Measurements from ENCODE around the gene DNAI1. TPM values are rescaled to one million over a fixed set of nuclear protein-coding genes. Genes with fewer than 3 reads are reported as not detected.

DNAI1 gene
- total and polyA plus RNA-seq, 2 of the 4 experiments (the other 2 are of a cell fraction): not detected

DNA sequence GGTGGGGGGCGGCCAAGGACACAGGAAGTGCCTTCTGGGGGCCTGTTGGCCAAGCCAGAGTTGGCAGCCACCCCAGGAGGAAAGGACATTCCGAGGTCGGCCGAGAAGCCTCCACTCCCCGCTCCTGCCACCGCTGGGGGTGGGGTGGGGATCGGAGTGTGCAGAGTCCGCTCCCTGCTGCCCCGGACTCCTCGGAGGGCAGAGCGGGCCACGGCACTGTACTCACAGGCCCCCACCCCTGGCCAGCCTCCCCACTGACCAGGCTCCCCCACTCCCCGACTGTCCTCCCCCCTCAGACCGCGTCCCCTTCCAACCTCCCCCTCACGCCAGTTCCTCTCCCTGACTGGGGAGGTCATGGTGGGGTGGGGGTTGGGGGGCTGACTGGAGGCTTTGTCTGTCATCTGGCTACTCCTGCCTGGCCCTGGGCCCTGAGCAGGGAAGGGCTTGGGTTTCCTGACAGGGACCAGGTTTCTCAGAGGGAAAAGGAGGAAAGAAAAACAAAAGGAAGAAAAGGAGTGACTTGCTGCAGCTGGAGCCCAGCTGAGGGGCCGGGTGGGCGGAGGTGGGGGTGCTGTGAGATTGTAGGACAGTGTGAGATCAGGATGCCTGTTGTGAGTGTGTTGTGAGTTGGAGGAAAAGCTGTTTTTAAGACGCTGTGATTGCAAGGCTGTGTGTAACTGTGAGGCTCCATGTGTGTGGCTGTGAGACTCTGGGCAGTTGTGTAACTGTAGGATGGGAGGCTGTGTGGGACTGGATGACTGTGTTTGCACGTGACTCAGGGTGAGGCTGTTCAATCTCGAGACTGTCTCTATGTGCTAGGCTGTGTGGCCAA lies 101.2 kb downstream of the DNAI1 start:
- Histone ChIP-seq H2BK120ac (ENCODE audit: low read depth, low read length) (no peak overlapping the region), H4K91ac (ENCODE audit: insufficient read depth, low read depth, low read length) (no peak overlapping the region), H3K9me1 (ENCODE audit: insufficient read depth, low read length) (no peaks in the 10 kb centered on the region), H2AK5ac (ENCODE audit: low read depth, low read length) (no peak overlapping the region), H2BK5ac (ENCODE audit: low read depth, low read length, poor library complexity, severe bottlenecking) (no peak overlapping the region), H3K23ac (ENCODE audit: low read depth, low read length) (no peak overlapping the region), H3K36me3 (ENCODE audit: control insufficient read depth, insufficient read depth, low read length) (no peaks in the 10 kb centered on the region), H2AFZ (replicated peaks; ENCODE audit: low read length, poor library complexity) (peak overlapping the region; percentile 64), H4K20me1 (ENCODE audit: insufficient read depth, low read length) (no peaks in the 10 kb centered on the region), H2BK20ac (ENCODE audit: low read depth, low read length) (no peak overlapping the region), H4K8ac (ENCODE audit: low read depth in 2 of 2, low read length in 2 of 2) (no peak overlapping the region), H2BK15ac (ENCODE audit: low read depth, low read length) (no peak overlapping the region), H3K14ac (replicated peaks; ENCODE audit: low read depth, low read length) (no peak overlapping the region), H3K9ac (ENCODE audit: low read depth, low read length) (no peak overlapping the region), H3K4ac (ENCODE audit: low read depth, low read length) (no peak overlapping the region), H3K18ac (ENCODE audit: low read depth, low read length) (no peak overlapping the region; the same call in 1 of the 2 replicates), H3K4me2 (ENCODE audit: low read depth, low read length) (peak overlapping the region; percentile 78; the same call in 1 of the 2 replicates), H3K79me1 (ENCODE audit: low read depth in 1 of 2, low read length in 2 of 2) (no peaks in the 10 kb centered on the region), H3K4me1 (ENCODE audit: control insufficient read depth, insufficient read depth, low read length) (peaks cover 9% of the 10 kb centered on the region; the same call in 1 of the 2 replicates), H3K9me3 (ENCODE audit: control insufficient read depth, insufficient read depth, low read length) (peaks cover 3% of the 10 kb centered on the region; the same call in 1 of the 2 replicates), H3K27ac (ENCODE audit: insufficient read depth, low read length) (no peak overlapping the region), H2AK9ac (replicated peaks; ENCODE audit: low read depth, low read length, poor library complexity) (no peak overlapping the region), H3K4me3 (ENCODE audit: insufficient read depth, low read depth, low read length) (no peak overlapping the region), H3K56ac (ENCODE audit: extremely low read depth, insufficient read depth, low read length) (no peak overlapping the region), H4K5ac (ENCODE audit: low read depth, low read length) (no peak overlapping the region), H3K27me3 (ENCODE audit: control insufficient read depth, insufficient read depth, low read length) (peaks cover 55% of the 10 kb centered on the region)
- TF ChIP-seq NFE2L2 (IDR thresholded peaks at IDR 0.05; ENCODE audit: low read depth, low read length): no peak
- no peak for TF ChIP-seq CHD1 (IDR thresholded peaks at IDR 0.05; ENCODE audit: low read depth, low read length)
- no peak for TF ChIP-seq POLR2A (IDR thresholded peaks at IDR 0.05; ENCODE audit: low read depth, low read length)
- TF ChIP-seq FOS (IDR thresholded peaks at IDR 0.05; ENCODE audit: low read depth, low read length): no peak
- TF ChIP-seq MXI1 (IDR thresholded peaks at IDR 0.05; ENCODE audit: borderline replicate concordance, low read depth, low read length): no peak
- peak; percentile 91 for TF ChIP-seq BHLHE40 (IDR thresholded peaks at IDR 0.05; ENCODE audit: low read depth, low read length)
- TF ChIP-seq MAZ (IDR thresholded peaks at IDR 0.05; ENCODE audit: borderline replicate concordance, low read depth, low read length): no peak
- peak; percentile 87 for TF ChIP-seq CEBPB (IDR thresholded peaks at IDR 0.05; ENCODE audit: low read depth, low read length)
- no peak for TF ChIP-seq CTCF (conservative IDR thresholded peaks at IDR 0.05; ENCODE audit: low read depth, low read length)
- TF ChIP-seq, protein P1, sequence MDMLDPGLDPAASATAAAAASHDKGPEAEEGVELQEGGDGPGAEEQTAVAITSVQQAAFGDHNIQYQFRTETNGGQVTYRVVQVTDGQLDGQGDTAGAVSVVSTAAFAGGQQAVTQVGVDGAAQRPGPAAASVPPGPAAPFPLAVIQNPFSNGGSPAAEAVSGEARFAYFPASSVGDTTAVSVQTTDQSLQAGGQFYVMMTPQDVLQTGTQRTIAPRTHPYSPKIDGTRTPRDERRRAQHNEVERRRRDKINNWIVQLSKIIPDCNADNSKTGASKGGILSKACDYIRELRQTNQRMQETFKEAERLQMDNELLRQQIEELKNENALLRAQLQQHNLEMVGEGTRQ (IDR thresholded peaks at IDR 0.05; ENCODE audit: low read depth, low read length): peak; percentile 74
- CTCF ChIA-PET: interaction anchor here (2.3 kb wide), 1 partner anchor 12 kb away, joined by 6 read pairs; no protein-coding TSS in a partner anchor
- ATAC-seq (ENCODE audit: low read depth): peak; percentile 94
- WGBS, 2 experiments (ENCODE audit: extremely low coverage in 2 of 2, insufficient read length in 1 of 2): 7% methylated on average over 4 of the region's 21 CpGs; no CpG with 5 or more reads in 1 of the 2 experiments
- POLR2A ChIA-PET (ENCODE audit: unreplicated experiment): no interaction called here
- intact Hi-C loops (cut with micrococcal nuclease): no loop called here
- peak; percentile 59 for DNase-seq
- in situ Hi-C loops (cut with MboI; ENCODE audit: low sequenced_read_pairs): no loop called here
- no TSS peak for BruUV-seq (replicated peaks)
- dilution Hi-C loops (cut with HindIII; ENCODE audit: low sequenced_read_pairs, unreplicated experiment): no loop called here

Measured in IMR-90 (cell line).